ENCODE data around the gene ZNF593. TPM values are rescaled to one million over a fixed set of nuclear protein-coding genes. Genes with fewer than 3 reads are reported as not detected.

The ZNF593 gene
- total and polyA plus RNA-seq, 9 of the 15 experiments (the other 6 are each of a cell fraction or from before 2014, with no cell fraction given): 9.8 to 334 (median 48.2) TPM

GRCh38 chr1:26161415-26162219 lies 8.1 kb upstream of the ZNF593 start (continued):
- TF ChIP-seq CHAMP1 (IDR thresholded peaks at IDR 0.05) (no peak), TSC22D4 (tag; IDR thresholded peaks at IDR 0.05) (no peak), CREB3L1 (IDR thresholded peaks at IDR 0.05; ENCODE audit: borderline replicate concordance, low read depth) (peak; percentile 73; the same call in 1 of the 2 replicates), ZNF280B (CRISPR knock-in tag; IDR thresholded peaks at IDR 0.05) (no peak), POU5F1 (IDR thresholded peaks at IDR 0.05; ENCODE audit: borderline replicate concordance, low read depth, low read length, partially characterized antibody) (no peak), EGR1 (conservative IDR thresholded peaks at IDR 0.05) (peak; percentile 72), ZBTB9 (CRISPR knock-in tag; IDR thresholded peaks at IDR 0.05) (peak; percentile 58; the same call in 1 of the 2 replicates), TRIM25 (IDR thresholded peaks at IDR 0.05; ENCODE audit: borderline replicate concordance) (no peak), ZNF740 (CRISPR knock-in tag; IDR thresholded peaks at IDR 0.05) (no peak; the same call in 1 of the 2 replicates), ZNF740 (tag; IDR thresholded peaks at IDR 0.05) (no peak), KLF1 (tag; IDR thresholded peaks at IDR 0.05) (peak; percentile 66; the same call in 1 of the 2 replicates), FOSL1 (tag; conservative IDR thresholded peaks at IDR 0.05) (peak; percentile 66), MTA2 (IDR thresholded peaks at IDR 0.05; ENCODE audit: low read depth) (no peak), ZNF398 (CRISPR knock-in tag; IDR thresholded peaks at IDR 0.05) (no peak)
